Naive thymus-derived CD4-positive, alpha-beta T cell (primary cell): Measurements from ENCODE around the gene HOXA3. TPM values are rescaled to one million over a fixed set of nuclear protein-coding genes. Genes with fewer than 3 reads are reported as not detected.

Experiments used
- ATAC-seq: fragments of 150-1000 bp; cut with Tn5 transposase; 2 replicates; pipeline ENCODE4 v1.10.0; 2021; ENCODE audit warnings: mild to moderate bottlenecking, moderate library complexity
- CTCF ChIA-PET: fragments of 350-600 bp; sonication (Branson Sonifier 250); formaldehyde crosslinking; loops from one replicate; lab custom pipeline; 2021; ENCODE audit warnings: antibody characterized with exemption; lab: Charles Lee
- POLR2A ChIA-PET: fragments of 350-600 bp; sonication (Branson Sonifier 250); formaldehyde crosslinking; loops from one replicate; lab custom pipeline; 2021; ENCODE audit warnings: antibody characterized with exemption, inconsistent platforms; lab: Charles Lee
- DNase-seq, 9 donors: peaks; one replicate each; pipeline versions ENCODE4 v3.0.0 to v3.0.0-alpha.2; 2020 to 2022; ENCODE audit warnings: mixed read lengths in 1 of 9
- H3K27ac ChIP-seq: one replicate; pipeline ENCODE4 v1.7.0; 2013; ENCODE audit warnings: mild to moderate bottlenecking, low read depth, low read length, moderate library complexity
- H3K27me3 ChIP-seq, 2 donors: one replicate each; pipeline ENCODE4 v1.7.0; 2013; ENCODE audit warnings: low read length in 2 of 2, mild to moderate bottlenecking in 2 of 2, moderate library complexity in 2 of 2; ENCODE audit not compliant: control insufficient read depth in 2 of 2, insufficient read depth in 2 of 2
- H3K36me3 ChIP-seq, 3 experiments: 1 replicate in 2 of 3; 2 replicates in 1 of 3; pipeline ENCODE4 v1.7.0; 2013; ENCODE audit warnings: low read length in 3 of 3, mild to moderate bottlenecking in 3 of 3, moderate library complexity in 1 of 3; ENCODE audit not compliant: insufficient read depth in 3 of 3, control insufficient read depth in 2 of 3
- H3K4me1 ChIP-seq, 2 donors: one replicate each; pipeline ENCODE4 v1.7.0; 2013; ENCODE audit warnings: low read length in 2 of 2, mild to moderate bottlenecking in 2 of 2, moderate library complexity in 1 of 2; ENCODE audit not compliant: control insufficient read depth in 2 of 2, insufficient read depth in 2 of 2
- H3K4me3 ChIP-seq: 2 replicates; pipeline ENCODE4 v1.7.0; 2013; ENCODE audit warnings: mild to moderate bottlenecking, low read length
- H3K9me3 ChIP-seq, 3 experiments: 1 replicate in 2 of 3; 2 replicates in 1 of 3; pipeline ENCODE4 v1.7.0; 2013; ENCODE audit warnings: low read length in 3 of 3; ENCODE audit not compliant: control insufficient read depth in 2 of 3
- H3K27ac Mint-ChIP-seq, 9 donors: one replicate each; pipeline ENCODE4 v1.8.0; 2020 to 2022; ENCODE audit warnings: mixed read lengths in 9 of 9, mild to moderate bottlenecking in 8 of 9, moderate library complexity in 5 of 9, inconsistent platforms in 2 of 9
- H3K27me3 Mint-ChIP-seq, 5 donors: one replicate each; pipeline ENCODE4 v1.8.0; 2021 to 2022; ENCODE audit warnings: mixed read lengths in 5 of 5, mild to moderate bottlenecking in 1 of 5
- H3K36me3 Mint-ChIP-seq, 5 donors: one replicate each; pipeline ENCODE4 v1.8.0; 2020 to 2022; ENCODE audit warnings: mixed read lengths in 5 of 5, mild to moderate bottlenecking in 3 of 5, inconsistent platforms in 1 of 5
- H3K4me1 Mint-ChIP-seq, 7 donors: one replicate each; pipeline ENCODE4 v1.8.0; 2020 to 2022; ENCODE audit warnings: mixed read lengths in 7 of 7, mild to moderate bottlenecking in 3 of 7, inconsistent platforms in 1 of 7
- H3K4me3 Mint-ChIP-seq, 10 donors: one replicate each; pipeline ENCODE4 v1.8.0; 2020 to 2022; ENCODE audit warnings: mild to moderate bottlenecking in 10 of 10, mixed read lengths in 10 of 10, moderate library complexity in 6 of 10, inconsistent platforms in 2 of 10
- H3K9me3 Mint-ChIP-seq, 11 donors: one replicate each; pipeline ENCODE4 v1.8.0; 2020 to 2022; ENCODE audit warnings: mixed read lengths in 11 of 11, mild to moderate bottlenecking in 4 of 11, inconsistent platforms in 1 of 11, moderate library complexity in 1 of 11
- intact Hi-C, 2 donors: fragments of 100-400 bp; cut with micrococcal nuclease; formaldehyde crosslinking; loops; one replicate each; pipeline ENCODE4 v1.15.1; 2023
- polyA plus RNA-seq, 2 donors: library from polyadenylated mRNA; unstranded; fragments of 300-500 nt; fragmentation: Illumina TruSeq; gene quantifications; one replicate each; pipeline ENCODE4 v1.2.3, GENCODE V29; 2021
- total RNA-seq, 6 experiments: library from RNA in 5 of 6; stranded (reverse) in 5 of 6; gene quantifications; 1 replicate in 5 of 6; 2 replicates in 1 of 6; pipeline ENCODE4 v1.2.3 and lab custom pipeline; 2021 to 2026

Gene HOXA3
- total and polyA plus RNA-seq, 7 experiments from 2014 or later = 0.12 TPM; not detected in 6

GRCh38 chr7:27179503-27180430 lies 27.4 kb upstream of the HOXA3 start:
- H3K27ac ChIP-seq = no peak overlapping the region
- ChIA-PET CTCF (interaction anchor here (0.5 to 1.8 kb wide), 8 partner anchors 10 to 792 kb away, joined by 3 to 8 read pairs (median 4); no protein-coding TSS in a partner anchor), POLR2A (interaction anchor here (1.4 kb wide), 1 partner anchor 19 kb away, joined by 4 read pairs; no protein-coding TSS in a partner anchor)
- peak overlapping the region in 2 of 9 donors; percentile 14 to 34 for H3K27ac Mint-ChIP-seq
- no peaks in the 10 kb centered on the region for H3K36me3 ChIP-seq
- H3K27me3 Mint-ChIP-seq = peaks cover 70 to 82% (median 79%) of the 10 kb centered on the region in 5 donors
- no peak overlapping the region for H3K4me3 ChIP-seq
- intact Hi-C loops = no loop called here
- H3K4me3 Mint-ChIP-seq = peak overlapping the region in 9 of 10 donors; percentile 14 to 64 (median 49)
- peaks cover 27 to 58% of the 10 kb centered on the region in 2 donors for H3K27me3 ChIP-seq
- no peaks in the 10 kb centered on the region for H3K36me3 Mint-ChIP-seq
- peaks cover 6 to 19% (median 13%) of the 10 kb centered on the region in 7 donors for H3K4me1 Mint-ChIP-seq
- peak; percentile 86 for ATAC-seq
- DNase-seq = peak in 5 of 9 donors; percentile 48 to 73 (median 64)
- H3K4me1 ChIP-seq = peaks cover 7 to 18% of the 10 kb centered on the region in 2 donors
- H3K9me3 ChIP-seq = no peaks in the 10 kb centered on the region
- peaks cover 0 to 2% (median 0%) of the 10 kb centered on the region in 11 donors for H3K9me3 Mint-ChIP-seq

- CTCF ChIA-PET = interaction anchor here (0.6 to 1.8 kb wide), 8 partner anchors 11 to 1327 kb away, joined by 3 to 8 read pairs (median 3); no protein-coding TSS in a partner anchor
- Histone ChIP-seq H3K4me3 (no peak overlapping the region), H3K36me3 (no peaks in the 10 kb centered on the region), H3K9me3 (no peaks in the 10 kb centered on the region), H3K4me1 (peaks cover 12% of the 10 kb centered on the region in 2 donors), H3K27me3 (peaks cover 29 to 59% of the 10 kb centered on the region in 2 donors), H3K27ac (no peak overlapping the region)
- Mint-ChIP-seq H3K27me3 (peaks cover 71 to 82% (median 76%) of the 10 kb centered on the region in 5 donors), H3K4me1 (peaks cover 6 to 17% (median 12%) of the 10 kb centered on the region in 7 donors), H3K36me3 (no peaks in the 10 kb centered on the region), H3K27ac (peak overlapping the region in 2 of 9 donors; percentile 16 to 34), H3K4me3 (peak overlapping the region in 4 of 10 donors; percentile 3 to 27 (median 12)), H3K9me3 (peaks cover 0 to 1% (median 0%) of the 10 kb centered on the region in 11 donors)
- intact Hi-C loops = no loop called here
- DNase-seq (no peak), ATAC-seq (no peak)
- POLR2A ChIA-PET = interaction anchor here (0.7 to 1.4 kb wide), 2 partner anchors 13 to 18 kb away, joined by 3 to 4 read pairs; no protein-coding TSS in a partner anchor
These were observed 26.6 kb upstream of the HOXA3 start for GRCh38 chr7:27179030-27179429.

GRCh38 chr7:27178366-27178765 lies 26.0 kb upstream of the HOXA3 start:
- peaks cover 67 to 75% (median 70%) of the 10 kb centered on the region in 5 donors for H3K27me3 Mint-ChIP-seq
- H3K27ac Mint-ChIP-seq = no peak overlapping the region
- POLR2A ChIA-PET = interaction anchor here (0.7 to 1.4 kb wide), 2 partner anchors 12 to 17 kb away, joined by 3 to 4 read pairs; no protein-coding TSS in a partner anchor
- ATAC-seq (no peak), DNase-seq (no peak)
- H3K9me3 Mint-ChIP-seq = peaks cover 0 to 1% (median 0%) of the 10 kb centered on the region in 11 donors
- no peaks in the 10 kb centered on the region for H3K36me3 Mint-ChIP-seq
- Histone ChIP-seq H3K4me3 (no peak overlapping the region), H3K27me3 (peaks cover 26 to 53% of the 10 kb centered on the region in 2 donors), H3K4me1 (peaks cover 5 to 7% of the 10 kb centered on the region in 2 donors), H3K9me3 (no peaks in the 10 kb centered on the region), H3K27ac (no peak overlapping the region), H3K36me3 (no peaks in the 10 kb centered on the region)
- H3K4me1 Mint-ChIP-seq = peaks cover 6 to 13% (median 9%) of the 10 kb centered on the region in 7 donors
- intact Hi-C loops = no loop called here
- H3K4me3 Mint-ChIP-seq = no peak overlapping the region
- CTCF ChIA-PET = interaction anchor here (0.6 to 2.7 kb wide), 7 partner anchors 8 to 1120 kb away, joined by 3 to 8 read pairs (median 4); no protein-coding TSS in a partner anchor

GRCh38 chr7:27177795-27178320 lies 25.5 kb upstream of the HOXA3 start:
- no peaks in the 10 kb centered on the region for H3K9me3 ChIP-seq
- H3K4me1 ChIP-seq = peaks cover 7 to 10% of the 10 kb centered on the region in 2 donors
- H3K27me3 Mint-ChIP-seq = peaks cover 64 to 71% (median 67%) of the 10 kb centered on the region in 5 donors
- intact Hi-C loops = no loop called here
- DNase-seq = no peak
- H3K4me3 ChIP-seq = no peak overlapping the region
- H3K36me3 Mint-ChIP-seq = no peaks in the 10 kb centered on the region
- no peak overlapping the region for H3K27ac ChIP-seq
- ChIA-PET POLR2A (interaction anchor here (1.4 kb wide), 1 partner anchor 17 kb away, joined by 4 read pairs; no protein-coding TSS in a partner anchor), CTCF (interaction anchor here (0.7 to 2.7 kb wide), 2 partner anchors 9 to 435 kb away, joined by 3 to 8 read pairs; no protein-coding TSS in a partner anchor)
- peaks cover 0 to 1% (median 0%) of the 10 kb centered on the region in 11 donors for H3K9me3 Mint-ChIP-seq
- peaks cover 6 to 14% (median 9%) of the 10 kb centered on the region in 7 donors for H3K4me1 Mint-ChIP-seq
- peaks cover 21 to 53% of the 10 kb centered on the region in 2 donors for H3K27me3 ChIP-seq
- no peak overlapping the region for H3K27ac Mint-ChIP-seq
- no peak for ATAC-seq
- no peaks in the 10 kb centered on the region for H3K36me3 ChIP-seq
- no peak overlapping the region for H3K4me3 Mint-ChIP-seq

- H3K27ac ChIP-seq = no peak overlapping the region
- POLR2A ChIA-PET = no interaction called here
- DNase-seq (no peak), ATAC-seq (no peak)
- peaks cover 8 to 16% (median 13%) of the 10 kb centered on the region in 7 donors for H3K4me1 Mint-ChIP-seq
- intact Hi-C loops = no loop called here
- H3K36me3 ChIP-seq = no peaks in the 10 kb centered on the region
- H3K36me3 Mint-ChIP-seq = no peaks in the 10 kb centered on the region
- H3K27ac Mint-ChIP-seq = no peak overlapping the region
- no peak overlapping the region for H3K4me3 ChIP-seq
- peak overlapping the region in 1 of 10 donors; percentile 5 for H3K4me3 Mint-ChIP-seq
- H3K27me3 ChIP-seq = peaks cover 16 to 53% of the 10 kb centered on the region in 2 donors
- H3K4me1 ChIP-seq = peaks cover 7 to 16% of the 10 kb centered on the region in 2 donors
- CTCF ChIA-PET = interaction anchor here (0.8 to 2.7 kb wide), 2 partner anchors 10 to 812 kb away, joined by 3 to 8 read pairs; no protein-coding TSS in a partner anchor
- H3K9me3 ChIP-seq = no peaks in the 10 kb centered on the region
- H3K27me3 Mint-ChIP-seq = peaks cover 63 to 71% (median 68%) of the 10 kb centered on the region in 5 donors
- peaks cover 0 to 4% (median under 1%) of the 10 kb centered on the region in 11 donors for H3K9me3 Mint-ChIP-seq
These were observed 24.8 kb upstream of the HOXA3 start for GRCh38 chr7:27176962-27177794.
